ENCODE results near the gene MTHFD2L.

The MTHFD2L gene

GRCh38 chr4:74292111-74292870, 134.4 kb downstream of the MTHFD2L start:
- Histone ChIP-seq H3K27me3 (ENCODE audit: control insufficient read depth in 2 of 2, insufficient read depth in 2 of 2, low read length in 2 of 2) (no peaks in the 10 kb centered on the region), H3K36me3 (ENCODE audit: control insufficient read depth in 2 of 2, insufficient read depth in 2 of 2, low read length in 2 of 2) (no peaks in the 10 kb centered on the region), H3K9ac (ENCODE audit: low read depth in 1 of 2, low read length in 2 of 2) (no peak overlapping the region), H3K27ac (ENCODE audit: low read depth in 2 of 2, low read length in 2 of 2) (no peak overlapping the region), H3K4me3 (ENCODE audit: low read length in 2 of 2) (no peak overlapping the region), H3K4me1 (ENCODE audit: control insufficient read depth in 2 of 2, insufficient read depth in 2 of 2, low read length in 2 of 2) (no peaks in the 10 kb centered on the region), H3K9me3 (ENCODE audit: control insufficient read depth in 2 of 2, low read length in 2 of 2) (no peaks in the 10 kb centered on the region)

GRCh38 chr4:74293558-74293957, 135.6 kb downstream of the MTHFD2L start:
- Histone ChIP-seq H3K36me3 (ENCODE audit: control insufficient read depth in 2 of 2, insufficient read depth in 2 of 2, low read length in 2 of 2) (no peaks in the 10 kb centered on the region), H3K4me3 (ENCODE audit: low read length in 2 of 2) (no peak overlapping the region), H3K9me3 (ENCODE audit: control insufficient read depth in 2 of 2, low read length in 2 of 2) (no peaks in the 10 kb centered on the region), H3K27ac (ENCODE audit: low read depth in 2 of 2, low read length in 2 of 2) (no peak overlapping the region), H3K4me1 (ENCODE audit: control insufficient read depth in 2 of 2, insufficient read depth in 2 of 2, low read length in 2 of 2) (no peaks in the 10 kb centered on the region), H3K9ac (ENCODE audit: low read depth in 1 of 2, low read length in 2 of 2) (no peak overlapping the region), H3K27me3 (ENCODE audit: control insufficient read depth in 2 of 2, insufficient read depth in 2 of 2, low read length in 2 of 2) (no peaks in the 10 kb centered on the region)

GRCh38 chr4:74294681-74295080, 136.8 kb downstream of the MTHFD2L start:
- Histone ChIP-seq H3K4me3 (ENCODE audit: low read length in 2 of 2) (no peak overlapping the region), H3K36me3 (ENCODE audit: control insufficient read depth in 2 of 2, insufficient read depth in 2 of 2, low read length in 2 of 2) (no peaks in the 10 kb centered on the region), H3K9ac (ENCODE audit: low read depth in 1 of 2, low read length in 2 of 2) (no peak overlapping the region), H3K4me1 (ENCODE audit: control insufficient read depth in 2 of 2, insufficient read depth in 2 of 2, low read length in 2 of 2) (no peaks in the 10 kb centered on the region), H3K27me3 (ENCODE audit: control insufficient read depth in 2 of 2, insufficient read depth in 2 of 2, low read length in 2 of 2) (no peaks in the 10 kb centered on the region), H3K27ac (ENCODE audit: low read depth in 2 of 2, low read length in 2 of 2) (no peak overlapping the region), H3K9me3 (ENCODE audit: control insufficient read depth in 2 of 2, low read length in 2 of 2) (no peaks in the 10 kb centered on the region)

- no peak overlapping the region for H3K9ac ChIP-seq (ENCODE audit: low read depth in 1 of 2, low read length in 2 of 2)
- H3K4me3 ChIP-seq (ENCODE audit: low read length in 2 of 2), result no peak overlapping the region
- no peak overlapping the region for H3K27ac ChIP-seq (ENCODE audit: low read depth in 2 of 2, low read length in 2 of 2)
- no peaks in the 10 kb centered on the region for H3K9me3 ChIP-seq (ENCODE audit: control insufficient read depth in 2 of 2, low read length in 2 of 2)
- H3K27me3 ChIP-seq (ENCODE audit: control insufficient read depth in 2 of 2, insufficient read depth in 2 of 2, low read length in 2 of 2), result no peaks in the 10 kb centered on the region
- no peaks in the 10 kb centered on the region for H3K4me1 ChIP-seq (ENCODE audit: control insufficient read depth in 2 of 2, insufficient read depth in 2 of 2, low read length in 2 of 2)
- no peaks in the 10 kb centered on the region for H3K36me3 ChIP-seq (ENCODE audit: control insufficient read depth in 2 of 2, insufficient read depth in 2 of 2, low read length in 2 of 2)
These were observed 139.6 kb downstream of the MTHFD2L start for GRCh38 chr4:74297539-74297938.

DNA sequence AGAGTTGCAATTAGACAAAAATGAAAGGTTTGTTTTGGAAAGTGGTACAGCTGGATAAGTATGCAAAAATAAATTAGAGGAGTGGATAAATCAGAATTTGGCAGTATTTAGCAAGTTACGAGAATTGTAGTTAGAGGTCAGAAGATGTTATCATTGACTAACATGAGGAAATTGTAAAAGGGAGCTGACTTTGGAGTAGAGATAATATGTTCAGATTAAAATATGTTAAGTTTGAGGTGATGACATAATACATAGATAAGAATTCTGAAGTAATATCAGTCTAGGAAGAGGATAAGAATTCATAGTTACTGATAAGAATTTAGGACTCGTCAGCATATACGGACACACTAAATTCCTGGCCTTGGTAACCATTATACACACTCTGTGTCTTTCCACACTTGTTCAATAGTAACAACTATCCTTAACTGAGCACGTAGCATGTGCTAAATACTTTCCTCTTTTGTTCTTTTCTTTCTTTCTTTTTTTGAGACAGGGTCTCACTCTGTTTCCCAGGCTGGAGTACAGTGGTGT, 146.2 kb downstream of the MTHFD2L start:
- no peak overlapping the region for H3K9ac ChIP-seq (ENCODE audit: low read depth in 1 of 2, low read length in 2 of 2)
- H3K9me3 ChIP-seq (ENCODE audit: control insufficient read depth in 2 of 2, low read length in 2 of 2), result no peaks in the 10 kb centered on the region
- H3K36me3 ChIP-seq (ENCODE audit: control insufficient read depth in 2 of 2, insufficient read depth in 2 of 2, low read length in 2 of 2), result no peaks in the 10 kb centered on the region
- H3K27ac ChIP-seq (ENCODE audit: low read depth in 2 of 2, low read length in 2 of 2), result no peak overlapping the region
- no peaks in the 10 kb centered on the region for H3K4me1 ChIP-seq (ENCODE audit: control insufficient read depth in 2 of 2, insufficient read depth in 2 of 2, low read length in 2 of 2)
- no peaks in the 10 kb centered on the region for H3K27me3 ChIP-seq (ENCODE audit: control insufficient read depth in 2 of 2, insufficient read depth in 2 of 2, low read length in 2 of 2)
- H3K4me3 ChIP-seq (ENCODE audit: low read length in 2 of 2), result no peak overlapping the region

GRCh38 chr4:74305000-74305399, 147.1 kb downstream of the MTHFD2L start:
- no peaks in the 10 kb centered on the region for H3K9me3 ChIP-seq (ENCODE audit: control insufficient read depth in 2 of 2, low read length in 2 of 2)
- no peaks in the 10 kb centered on the region for H3K27me3 ChIP-seq (ENCODE audit: control insufficient read depth in 2 of 2, insufficient read depth in 2 of 2, low read length in 2 of 2)
- no peaks in the 10 kb centered on the region for H3K4me1 ChIP-seq (ENCODE audit: control insufficient read depth in 2 of 2, insufficient read depth in 2 of 2, low read length in 2 of 2)
- H3K27ac ChIP-seq (ENCODE audit: low read depth in 2 of 2, low read length in 2 of 2), result no peak overlapping the region
- H3K9ac ChIP-seq (ENCODE audit: low read depth in 1 of 2, low read length in 2 of 2), result no peak overlapping the region
- no peaks in the 10 kb centered on the region for H3K36me3 ChIP-seq (ENCODE audit: control insufficient read depth in 2 of 2, insufficient read depth in 2 of 2, low read length in 2 of 2)
- H3K4me3 ChIP-seq (ENCODE audit: low read length in 2 of 2), result no peak overlapping the region

- H3K4me3 ChIP-seq (ENCODE audit: low read length in 2 of 2), result no peak overlapping the region
- no peaks in the 10 kb centered on the region for H3K36me3 ChIP-seq (ENCODE audit: control insufficient read depth in 2 of 2, insufficient read depth in 2 of 2, low read length in 2 of 2)
- no peaks in the 10 kb centered on the region for H3K9me3 ChIP-seq (ENCODE audit: control insufficient read depth in 2 of 2, low read length in 2 of 2)
- H3K9ac ChIP-seq (ENCODE audit: low read depth in 1 of 2, low read length in 2 of 2), result no peak overlapping the region
- no peaks in the 10 kb centered on the region for H3K27me3 ChIP-seq (ENCODE audit: control insufficient read depth in 2 of 2, insufficient read depth in 2 of 2, low read length in 2 of 2)
- no peak overlapping the region for H3K27ac ChIP-seq (ENCODE audit: low read depth in 2 of 2, low read length in 2 of 2)
- H3K4me1 ChIP-seq (ENCODE audit: control insufficient read depth in 2 of 2, insufficient read depth in 2 of 2, low read length in 2 of 2), result no peaks in the 10 kb centered on the region
These were observed 149.3 kb downstream of the MTHFD2L start for GRCh38 chr4:74307170-74307569.

DNA sequence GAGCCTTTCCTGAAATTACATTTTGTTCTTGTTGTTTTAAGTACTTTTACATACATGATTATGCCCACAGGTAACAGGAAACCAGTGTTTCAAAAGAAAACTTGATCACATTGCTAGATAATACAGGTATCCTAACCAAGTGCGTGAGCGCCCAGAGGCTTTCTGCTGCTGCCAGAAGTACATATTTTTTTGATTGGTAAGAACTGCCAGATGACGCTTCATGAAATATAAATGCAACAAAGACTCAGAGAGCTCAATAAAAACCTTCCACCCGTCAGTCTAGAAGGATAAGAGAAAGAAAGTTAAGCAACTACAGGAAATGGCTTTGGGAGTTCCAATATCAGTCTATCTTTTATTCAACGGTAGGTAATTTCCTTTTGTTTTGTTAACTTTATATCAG, 150.3 kb downstream of the MTHFD2L start, which contains the start of gene EPGN:
EPGN (plus strand) TSS at position 256 of the 400 bp plus-strand sequence; CDS start at position 320, 64 bp downstream.
- no peaks in the 10 kb centered on the region for H3K9me3 ChIP-seq (ENCODE audit: control insufficient read depth in 2 of 2, low read length in 2 of 2)
- H3K4me3 ChIP-seq (ENCODE audit: low read length in 2 of 2), result no peak within 1 kb of the TSS
- H3K36me3 ChIP-seq (ENCODE audit: control insufficient read depth in 2 of 2, insufficient read depth in 2 of 2, low read length in 2 of 2), result no peaks in the 10 kb centered on the region
- H3K27me3 ChIP-seq (ENCODE audit: control insufficient read depth in 2 of 2, insufficient read depth in 2 of 2, low read length in 2 of 2), result no peaks in the 10 kb centered on the region
- no peak within 1 kb of the TSS for H3K9ac ChIP-seq (ENCODE audit: low read depth in 1 of 2, low read length in 2 of 2)
- H3K4me1 ChIP-seq (ENCODE audit: control insufficient read depth in 2 of 2, insufficient read depth in 2 of 2, low read length in 2 of 2), result no peaks in the 10 kb centered on the region
- H3K27ac ChIP-seq (ENCODE audit: low read depth in 2 of 2, low read length in 2 of 2), result no peak within 1 kb of the TSS

DNA sequence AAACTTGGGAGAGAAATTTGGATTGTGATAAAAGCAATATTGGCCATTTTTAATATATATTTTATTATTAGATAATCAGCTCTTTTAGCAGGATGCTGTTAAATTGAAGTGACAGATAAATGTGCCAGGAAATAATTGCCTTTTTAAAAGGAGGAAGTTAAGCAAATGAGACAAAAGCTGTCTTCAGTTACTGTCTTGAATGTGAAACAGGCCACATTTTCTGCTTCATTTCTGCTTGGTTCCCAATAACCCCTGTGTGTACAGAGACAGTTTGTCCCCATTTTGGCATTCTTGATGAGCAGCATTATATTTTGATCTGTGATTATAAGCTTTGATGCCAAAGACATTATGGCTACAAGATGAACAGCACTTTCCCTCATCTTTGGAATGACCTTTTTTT, 151.3 kb downstream of the MTHFD2L start:
- H3K27me3 ChIP-seq (ENCODE audit: control insufficient read depth in 2 of 2, insufficient read depth in 2 of 2, low read length in 2 of 2), result no peaks in the 10 kb centered on the region

DNA sequence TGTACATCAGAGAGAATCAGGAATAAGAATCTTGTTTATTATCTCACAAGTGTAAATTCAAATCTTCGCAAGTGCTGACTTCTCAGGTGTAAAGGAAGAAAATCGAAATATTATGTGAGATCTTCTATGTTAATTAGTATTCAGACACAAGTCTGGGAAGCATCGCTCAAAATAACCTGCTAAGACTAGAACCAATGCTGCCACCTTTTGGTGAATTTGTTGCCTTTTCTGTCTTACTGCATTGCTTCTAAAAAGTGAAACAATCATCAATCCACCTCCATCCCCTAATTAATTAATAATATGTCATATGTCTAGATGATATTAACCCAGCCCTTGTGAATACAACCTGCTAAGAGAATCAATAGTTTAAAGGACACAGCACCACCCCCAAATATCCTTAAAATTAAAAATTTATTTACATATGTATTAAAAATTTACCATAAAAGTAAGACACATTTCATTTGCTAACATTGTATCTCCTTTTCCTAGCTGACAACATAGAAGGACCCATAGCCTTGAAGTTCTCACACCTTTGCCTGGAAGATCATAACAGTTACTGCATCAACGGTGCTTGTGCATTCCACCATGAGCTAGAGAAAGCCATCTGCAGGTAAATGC, 153.9 kb downstream of the MTHFD2L start:
- Histone ChIP-seq H3K36me3 (ENCODE audit: control insufficient read depth in 2 of 2, insufficient read depth in 2 of 2, low read length in 2 of 2) (no peaks in the 10 kb centered on the region), H3K4me3 (ENCODE audit: low read length in 2 of 2) (no peak overlapping the region), H3K9me3 (ENCODE audit: control insufficient read depth in 2 of 2, low read length in 2 of 2) (no peaks in the 10 kb centered on the region), H3K4me1 (ENCODE audit: control insufficient read depth in 2 of 2, insufficient read depth in 2 of 2, low read length in 2 of 2) (no peaks in the 10 kb centered on the region), H3K9ac (ENCODE audit: low read depth in 1 of 2, low read length in 2 of 2) (no peak overlapping the region), H3K27me3 (ENCODE audit: control insufficient read depth in 2 of 2, insufficient read depth in 2 of 2, low read length in 2 of 2) (no peaks in the 10 kb centered on the region), H3K27ac (ENCODE audit: low read depth in 2 of 2, low read length in 2 of 2) (no peak overlapping the region)

More for the DNA sequence above, 151.3 kb downstream of the MTHFD2L start:
- Histone ChIP-seq H3K36me3 (ENCODE audit: control insufficient read depth in 2 of 2, insufficient read depth in 2 of 2, low read length in 2 of 2) (no peaks in the 10 kb centered on the region), H3K4me1 (ENCODE audit: control insufficient read depth in 2 of 2, insufficient read depth in 2 of 2, low read length in 2 of 2) (no peaks in the 10 kb centered on the region), H3K4me3 (ENCODE audit: low read length in 2 of 2) (no peak overlapping the region), H3K9ac (ENCODE audit: low read depth in 1 of 2, low read length in 2 of 2) (no peak overlapping the region), H3K27ac (ENCODE audit: low read depth in 2 of 2, low read length in 2 of 2) (no peak overlapping the region), H3K9me3 (ENCODE audit: control insufficient read depth in 2 of 2, low read length in 2 of 2) (no peaks in the 10 kb centered on the region)

All from mucosa of rectum (tissue), 2 donors.